Mucosa of rectum (tissue), 2 donors: ENCODE data around the gene RGPD3.

Source experiments
- H3K27ac ChIP-seq, 2 donors: one replicate each; pipeline ENCODE4 v1.7.0; 2013; ENCODE audit warnings: inconsistent platforms in 2 of 2, low read depth in 2 of 2, low read length in 2 of 2
- H3K27me3 ChIP-seq, 2 donors: one replicate each; pipeline ENCODE4 v1.7.0; 2013; ENCODE audit warnings: low read length in 2 of 2; ENCODE audit not compliant: control insufficient read depth in 2 of 2, insufficient read depth in 2 of 2
- H3K36me3 ChIP-seq, 2 donors: one replicate each; pipeline ENCODE4 v1.7.0; 2013; ENCODE audit warnings: low read length in 2 of 2; ENCODE audit not compliant: control insufficient read depth in 2 of 2, insufficient read depth in 2 of 2
- H3K4me1 ChIP-seq, 2 donors: one replicate each; pipeline ENCODE4 v1.7.0; 2013; ENCODE audit warnings: low read length in 2 of 2, mild to moderate bottlenecking in 1 of 2; ENCODE audit not compliant: control insufficient read depth in 2 of 2, insufficient read depth in 2 of 2
- H3K4me3 ChIP-seq, 2 donors: one replicate each; pipeline ENCODE4 v1.7.0; 2013; ENCODE audit warnings: low read length in 2 of 2
- H3K9ac ChIP-seq, 2 donors: one replicate each; pipeline ENCODE4 v1.7.0; 2013; ENCODE audit warnings: low read length in 2 of 2, low read depth in 1 of 2, mild to moderate bottlenecking in 1 of 2
- H3K9me3 ChIP-seq, 2 donors: one replicate each; pipeline ENCODE4 v1.7.0; 2013; ENCODE audit warnings: low read length in 2 of 2; ENCODE audit not compliant: control insufficient read depth in 2 of 2
- donor health status: healthy.
- donor health status: Normal muscosa, but diverticular disease.

The RGPD3 gene

GRCh38 chr2:106344302-106344701 is 123.9 kb downstream of the RGPD3 start:
- Histone ChIP-seq H3K9me3 (no peaks in the 10 kb centered on the region), H3K4me1 (peaks cover 3 to 10% of the 10 kb centered on the region in 2 donors), H3K27me3 (no peaks in the 10 kb centered on the region), H3K27ac (no peak overlapping the region), H3K4me3 (no peak overlapping the region), H3K36me3 (no peaks in the 10 kb centered on the region), H3K9ac (no peak overlapping the region)

GRCh38 chr2:106343274-106343673 is 124.9 kb downstream of the RGPD3 start:
- Histone ChIP-seq H3K9me3 (no peaks in the 10 kb centered on the region), H3K4me1 (peaks cover 3 to 10% of the 10 kb centered on the region in 2 donors), H3K27ac (no peak overlapping the region), H3K36me3 (no peaks in the 10 kb centered on the region), H3K27me3 (no peaks in the 10 kb centered on the region), H3K4me3 (peak overlapping the region; percentile 38 to 45), H3K9ac (no peak overlapping the region)

- Histone ChIP-seq H3K27me3 (peaks cover 0 to 3% of the 10 kb centered on the region in 2 donors), H3K27ac (no peak overlapping the region), H3K9ac (peak overlapping the region in 1 of 2 donors; percentile 10), H3K9me3 (no peaks in the 10 kb centered on the region), H3K4me3 (peak overlapping the region; percentile 38 to 45), H3K36me3 (no peaks in the 10 kb centered on the region), H3K4me1 (peaks cover 3 to 10% of the 10 kb centered on the region in 2 donors)
These were observed 125.4 kb downstream of the RGPD3 start for GRCh38 chr2:106342831-106343251.

- peaks cover 0 to 6% of the 10 kb centered on the region in 2 donors for H3K27me3 ChIP-seq
- H3K9ac ChIP-seq, result no peak overlapping the region
- peaks cover 3 to 10% of the 10 kb centered on the region in 2 donors for H3K4me1 ChIP-seq
- no peak overlapping the region for H3K4me3 ChIP-seq
- no peak overlapping the region for H3K27ac ChIP-seq
- H3K36me3 ChIP-seq, result no peaks in the 10 kb centered on the region
- no peaks in the 10 kb centered on the region for H3K9me3 ChIP-seq
These were observed 126.5 kb downstream of the RGPD3 start for GRCh38 chr2:106341666-106342065.
